Cortex of kidney (tissue), 1 donor: ENCODE measurements around the gene ERBB4.
"Not testable (repeated sequence)": the region's sequence is repeated elsewhere in the genome, so short reads cannot be mapped to it uniquely, and the experiment has no call there.

ENCODE experiments used
- DNase-seq: peaks from one replicate; lab custom pipeline; 2025; lab: John Stamatoyannopoulos, UW

Gene ERBB4

GRCh38 chr2:212299943-212300342 lies 238.7 kb downstream of the ERBB4 start:
- no peak for DNase-seq

- no peak for DNase-seq
These were observed 239.3 kb downstream of the ERBB4 start for GRCh38 chr2:212299333-212299732.

GRCh38 chr2:212295571-212295970 lies 243.0 kb downstream of the ERBB4 start:
- no peak for DNase-seq

GRCh38 chr2:212294816-212295215 lies 243.8 kb downstream of the ERBB4 start:
- no peak for DNase-seq

- DNase-seq: no peak
These were observed 249.3 kb downstream of the ERBB4 start for GRCh38 chr2:212289301-212289700.

- no peak for DNase-seq
These were observed 250.3 kb downstream of the ERBB4 start for GRCh38 chr2:212288308-212288707.

GRCh38 chr2:212284166-212284565 lies 254.4 kb downstream of the ERBB4 start:
- no peak for DNase-seq

GRCh38 chr2:212282671-212283261 lies 255.8 kb downstream of the ERBB4 start:
- no peak for DNase-seq

GRCh38 chr2:212276813-212277212 lies 261.8 kb downstream of the ERBB4 start:
- no peak for DNase-seq

GRCh38 chr2:212274215-212274614 lies 264.4 kb downstream of the ERBB4 start:
- DNase-seq: no peak

- no peak for DNase-seq
These were observed 267.0 kb downstream of the ERBB4 start for GRCh38 chr2:212271583-212271982.

- DNase-seq: no peak
These were observed 269.6 kb downstream of the ERBB4 start for GRCh38 chr2:212269005-212269404.

GRCh38 chr2:212266297-212266696 lies 272.3 kb downstream of the ERBB4 start:
- no peak for DNase-seq

- DNase-seq: no peak
These were observed 272.8 kb downstream of the ERBB4 start for GRCh38 chr2:212265777-212266176.

- DNase-seq: no peak
These were observed 274.4 kb downstream of the ERBB4 start for GRCh38 chr2:212264187-212264586.

- no peak for DNase-seq
These were observed 279.4 kb downstream of the ERBB4 start for GRCh38 chr2:212259226-212259625.

GRCh38 chr2:212254339-212254738 lies 284.3 kb downstream of the ERBB4 start:
- no peak for DNase-seq

GRCh38 chr2:212249451-212249850 lies 289.2 kb downstream of the ERBB4 start:
- no peak for DNase-seq

GRCh38 chr2:212245880-212246279 lies 292.7 kb downstream of the ERBB4 start:
- no peak for DNase-seq

GRCh38 chr2:212242724-212243123 lies 295.9 kb downstream of the ERBB4 start:
- DNase-seq: no peak

- DNase-seq: not testable (repeated sequence)
These were observed 300.4 kb downstream of the ERBB4 start for GRCh38 chr2:212238152-212238551.

- DNase-seq: no peak
These were observed 301.1 kb downstream of the ERBB4 start for GRCh38 chr2:212237350-212238095.

- no peak for DNase-seq
These were observed 309.8 kb downstream of the ERBB4 start for GRCh38 chr2:212228743-212229171.

- DNase-seq: no peak
These were observed 310.8 kb downstream of the ERBB4 start for GRCh38 chr2:212227755-212228154.
